HepG2 (cell line): Measurements from ENCODE around the gene HES7. TPM values are rescaled to one million over a fixed set of nuclear protein-coding genes. Genes with fewer than 3 reads are reported as not detected.

Source experiments
- ATF5 ChIP-seq: sonication (generic); formaldehyde crosslinking; IDR thresholded peaks from 2 replicates; pipeline ENCODE4 v1.4.0; 2020; ENCODE audit warnings: mild to moderate bottlenecking, low read depth, missing genetic modification reagents
- CBX5 ChIP-seq: sonication (generic); formaldehyde crosslinking; IDR thresholded peaks from 2 replicates; pipeline ENCODE4 v1.4.0; 2020; ENCODE audit warnings: missing genetic modification reagents, borderline replicate concordance
- GPBP1L1 ChIP-seq: sonication (generic); formaldehyde crosslinking; IDR thresholded peaks from 2 replicates; pipeline ENCODE4 v1.5.0; 2020; ENCODE audit warnings: mild to moderate bottlenecking, missing genetic modification reagents
- GPN1 ChIP-seq: sonication (generic); formaldehyde crosslinking; IDR thresholded peaks from 2 replicates; pipeline ENCODE4 v1.5.1; 2020; ENCODE audit warnings: missing genetic modification reagents, borderline replicate concordance
- ISL2 ChIP-seq: sonication (generic); formaldehyde crosslinking; IDR thresholded peaks from 2 replicates; pipeline ENCODE4 v1.5.0; 2020; ENCODE audit warnings: missing genetic modification reagents
- KDM1A ChIP-seq: IDR thresholded peaks from 2 replicates; pipeline ENCODE4 v1.6.1; 2016; ENCODE audit warnings: missing compliant biosample characterization
- NFE2L1 ChIP-seq: sonication (generic); formaldehyde crosslinking; IDR thresholded peaks from 2 replicates; pipeline ENCODE4 v1.4.0; 2020; ENCODE audit warnings: missing genetic modification reagents, mild to moderate bottlenecking, borderline replicate concordance
- PHB2 ChIP-seq: fragments of 450-650 bp; IDR thresholded peaks from 2 replicates; pipeline ENCODE4 v1.6.1; 2018; ENCODE audit not compliant: partially characterized antibody
- PHF5A ChIP-seq: IDR thresholded peaks from one replicate; pipeline ENCODE4 v1.6.1; 2018; ENCODE audit warnings: low read depth, missing genetic modification reagents; ENCODE audit not compliant: unreplicated experiment
- POGK ChIP-seq: sonication (generic); formaldehyde crosslinking; conservative IDR thresholded peaks from 2 replicates; pipeline ENCODE4 v1.8.0; 2022; ENCODE audit warnings: mild to moderate bottlenecking, moderate library complexity, missing genetic modification reagents
- TBP ChIP-seq: sonication (generic); formaldehyde crosslinking; IDR thresholded peaks from 2 replicates; pipeline ENCODE4 v1.5.0; 2020; ENCODE audit warnings: missing genetic modification reagents
- TBX2 ChIP-seq: sonication (generic); formaldehyde crosslinking; IDR thresholded peaks from 2 replicates; pipeline ENCODE4 v1.5.0; 2020; ENCODE audit warnings: missing genetic modification reagents, mild to moderate bottlenecking, borderline replicate concordance
- ZBTB26 ChIP-seq: IDR thresholded peaks from 2 replicates; pipeline ENCODE4 v1.6.1; 2016; ENCODE audit warnings: missing compliant biosample characterization, missing genetic modification reagents, borderline replicate concordance
- ZFX ChIP-seq: sonication (generic); formaldehyde crosslinking; IDR thresholded peaks from 2 replicates; pipeline ENCODE4 v1.4.0; 2020; ENCODE audit warnings: mild to moderate bottlenecking, low read depth, missing genetic modification reagents, moderate library complexity
- ZNF121 ChIP-seq: sonication (generic); formaldehyde crosslinking; IDR thresholded peaks from 2 replicates; pipeline ENCODE4 v1.5.0; 2020; ENCODE audit warnings: mild to moderate bottlenecking, missing genetic modification reagents
- ZNF317 ChIP-seq: sonication (generic); formaldehyde crosslinking; IDR thresholded peaks from 2 replicates; pipeline ENCODE4 v1.5.0; 2020; ENCODE audit warnings: mild to moderate bottlenecking, missing genetic modification reagents
- ZNF546 ChIP-seq: sonication (generic); formaldehyde crosslinking; conservative IDR thresholded peaks from 2 replicates; pipeline ENCODE4 v1.8.1; 2023; ENCODE audit warnings: mild to moderate bottlenecking, missing genetic modification reagents
- ZNF850 ChIP-seq: sonication (generic); formaldehyde crosslinking; conservative IDR thresholded peaks from 2 replicates; pipeline ENCODE4 v1.9.0; 2021; ENCODE audit warnings: mild to moderate bottlenecking, missing genetic modification reagents
- ZNF883 ChIP-seq: sonication (generic); formaldehyde crosslinking; IDR thresholded peaks from 2 replicates; pipeline ENCODE4 v1.5.1; 2020; ENCODE audit warnings: mild to moderate bottlenecking, missing genetic modification reagents; ENCODE audit errors: not compliant biosample characterization
- polyA plus RNA-seq, 8 experiments: library from polyadenylated mRNA; depleted of rRNA in 3 of 8; stranded (reverse) in 7 of 8; unstranded in 1 of 8; fragments of >200 nt; fragmentation: Illumina TruSeq in 4 of 8; extraction: Trizol in 4 of 8; gene quantifications; 2 replicates each; pipeline versions ENCODE4 v1.2.1 to v1.2.3, GENCODE V29; 2011 to 2016; ENCODE audit warnings: low read depth in 4 of 8, missing spikeins in 1 of 8, mixed read lengths in 1 of 8; ENCODE audit not compliant: insufficient read depth in 1 of 8
- total RNA-seq, 5 experiments: library from RNA; depleted of rRNA; stranded (reverse); fragments of >200 nt; fragmentation: Illumina TruSeq; extraction: Trizol; gene quantifications; 2 replicates each; pipeline ENCODE4 v1.2.3, GENCODE V29; 2016; ENCODE audit warnings: low read depth in 1 of 5

HES7 gene
- total and polyA plus RNA-seq, 2 of the 13 experiments (the other 11 are each of a cell fraction or from before 2014, with no cell fraction given), result not detected

- TF ChIP-seq NFE2L1 (CRISPR knock-in tag) (no peak), ZNF121 (no peak), ZBTB26 (no peak), ZNF883 (CRISPR knock-in tag) (no peak), KDM1A (no peak), ZNF317 (CRISPR knock-in tag) (no peak), GPN1 (no peak), ZNF546 (CRISPR knock-in tag) (no peak), ZFX (CRISPR knock-in tag) (0 out of 2 replicates have a peak, but pooled peaks have one; percentile 9), ISL2 (CRISPR knock-in tag) (peak; percentile 35; the same call in 1 of the 2 replicates), CBX5 (CRISPR knock-in tag) (no peak), PHF5A (CRISPR knock-in tag) (peak; percentile 40), TBX2 (CRISPR knock-in tag) (peak; percentile 87; the same call in 1 of the 2 replicates), POGK (CRISPR knock-in tag) (peak; percentile 34; the same call in 1 of the 2 replicates), TBP (no peak), PHB2 (no peak), GPBP1L1 (CRISPR knock-in tag) (no peak), ZNF850 (CRISPR knock-in tag) (no peak), ATF5 (CRISPR knock-in tag) (no peak)
Observed at GRCh38 chr17:8156246-8156992, 32.5 kb upstream of the HES7 start (continued).
